KOPT-K1 (cell line): Measurements from ENCODE around the gene MRPL34.
"Not testable (repeated sequence)": the region's sequence is repeated elsewhere in the genome, so short reads cannot be mapped to it uniquely, and the experiment has no call there.

Experiments
- H3K27ac ChIP-seq: fragments of 200-600 bp; sonication (generic); 2 replicates; pipeline ENCODE4 v1.5.1; 2016; ENCODE audit warnings: antibody characterized with exemption, mild to moderate bottlenecking, low read depth, low read length; ENCODE audit not compliant: poor library complexity, severe bottlenecking
- H3K36me3 ChIP-seq: fragments of 200-600 bp; sonication (generic); 2 replicates; pipeline ENCODE4 v1.5.1; 2017; ENCODE audit warnings: antibody characterized with exemption, mild to moderate bottlenecking, low read length, moderate library complexity; ENCODE audit not compliant: insufficient read depth
- H3K9me3 ChIP-seq: fragments of 200-600 bp; sonication (generic); 2 replicates; pipeline ENCODE4 v1.5.1; 2017; ENCODE audit warnings: antibody characterized with exemption, low read length, mild to moderate bottlenecking; ENCODE audit not compliant: insufficient read depth, poor library complexity, severe bottlenecking

Gene MRPL34

DNA sequence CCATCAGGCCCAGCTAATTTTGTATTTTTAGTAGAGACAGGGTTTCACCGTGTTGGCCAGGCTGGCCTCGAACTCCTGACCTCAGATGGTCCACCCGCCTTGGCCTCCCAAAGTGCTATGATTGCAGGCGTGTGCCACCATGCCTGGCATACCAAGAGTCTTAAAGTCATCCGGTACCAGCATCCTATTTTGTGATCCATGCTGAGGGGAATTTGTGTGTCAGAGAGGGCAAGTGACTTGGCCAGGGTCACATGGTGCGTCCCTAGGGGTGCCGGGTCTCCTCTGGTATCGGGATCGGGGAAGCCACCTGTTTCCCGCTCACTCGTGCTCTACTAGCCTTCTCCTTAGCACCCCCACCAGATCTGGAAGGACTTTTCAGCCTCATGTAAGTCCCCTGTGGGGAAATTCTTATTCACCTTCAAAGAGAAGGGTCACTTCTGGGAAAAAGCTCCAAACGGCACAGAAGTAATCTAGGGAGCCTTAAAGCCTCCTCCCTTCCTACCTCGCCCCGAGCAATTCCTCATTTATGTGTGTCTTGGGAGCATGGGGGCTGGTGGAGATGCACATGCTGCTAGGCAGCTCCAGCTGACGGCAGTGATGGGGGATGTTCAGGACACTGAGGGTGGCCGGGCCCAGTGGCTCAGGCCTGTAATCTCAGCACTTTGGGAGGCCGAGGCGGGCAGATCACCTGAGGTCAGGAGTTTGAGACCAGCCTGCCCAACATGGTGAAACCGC lies 30.1 kb upstream of the MRPL34 start:
- H3K27ac ChIP-seq = no peak overlapping the region
- H3K9me3 ChIP-seq = no peaks in the 10 kb centered on the region
- H3K36me3 ChIP-seq = peaks cover 77% of the 10 kb centered on the region

DNA sequence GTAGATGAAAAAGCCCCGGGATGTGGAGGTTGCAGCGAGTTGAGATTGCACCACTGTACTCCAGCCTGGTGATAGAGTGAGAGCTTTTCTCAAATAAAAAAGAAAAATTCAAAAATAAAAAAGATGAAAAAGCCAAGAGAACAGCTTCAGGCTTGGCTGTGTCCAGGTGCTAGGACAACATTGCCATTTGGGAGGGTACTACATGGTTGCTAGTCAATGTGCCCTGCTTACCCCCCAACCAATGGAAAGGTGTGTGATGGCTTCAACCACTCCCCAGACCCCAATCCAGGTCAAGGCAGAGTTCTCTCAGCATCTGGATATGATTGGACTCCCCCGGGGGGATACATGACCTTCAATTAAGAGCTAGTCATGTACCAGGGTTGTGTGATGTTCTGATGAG lies 26.2 kb upstream of the MRPL34 start:
- H3K9me3 ChIP-seq = no peaks in the 10 kb centered on the region
- H3K36me3 ChIP-seq = peaks cover 61% of the 10 kb centered on the region
- no peak overlapping the region for H3K27ac ChIP-seq

DNA sequence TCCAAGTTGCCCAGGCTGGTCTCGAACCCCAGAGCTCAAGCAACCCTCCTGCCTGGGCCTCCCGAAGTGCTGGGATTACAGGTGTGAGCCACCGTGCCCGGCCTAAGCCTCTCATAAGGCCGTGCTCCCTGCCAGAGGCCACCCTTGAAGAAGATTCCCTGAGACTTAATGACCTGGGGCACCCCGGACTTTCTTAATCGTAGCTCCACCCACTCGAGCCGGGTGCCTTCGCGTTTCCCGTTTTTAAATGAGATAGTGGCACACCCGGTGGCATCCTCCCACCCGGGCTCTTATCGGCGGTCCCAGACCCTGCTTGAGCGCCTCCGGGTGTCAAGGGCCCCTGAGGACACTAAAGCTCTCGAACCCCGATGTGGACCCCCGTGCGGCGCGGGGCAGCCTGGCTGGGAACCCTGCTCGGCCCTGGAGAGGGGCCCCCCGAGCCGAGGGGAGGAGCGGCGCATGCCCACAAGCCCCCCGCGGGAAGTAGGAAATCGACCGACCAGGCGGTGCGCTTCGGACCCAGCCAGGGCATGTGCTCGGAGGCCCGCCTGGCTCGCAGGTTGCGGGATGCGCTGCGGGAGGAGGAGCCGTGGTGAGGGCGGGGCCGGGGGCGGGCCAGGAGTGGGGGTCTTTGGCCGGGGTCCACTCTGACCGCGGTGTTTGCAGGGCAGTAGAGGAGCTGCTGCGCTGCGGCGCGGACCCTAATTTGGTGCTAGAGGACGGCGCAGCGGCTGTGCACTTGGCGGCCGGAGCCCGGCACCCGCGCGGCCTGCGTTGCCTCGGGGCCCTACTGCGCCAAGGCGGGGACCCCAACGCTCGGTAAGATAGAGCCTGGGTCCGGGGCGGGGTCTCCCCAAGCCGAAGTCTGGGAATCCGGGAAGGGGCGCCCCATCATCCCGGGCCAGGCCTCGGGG lies 24.0 kb upstream of the MRPL34 start, which contains the start of gene ANKLE1:
ANKLE1 (plus strand) TSS at position 511 of the 914 bp plus-strand sequence; CDS start at position 531, 20 bp downstream.
- no peaks in the 10 kb centered on the region for H3K9me3 ChIP-seq
- peaks cover 60% of the 10 kb centered on the region for H3K36me3 ChIP-seq
- H3K27ac ChIP-seq = peak within 1 kb of the TSS; percentile 64

DNA sequence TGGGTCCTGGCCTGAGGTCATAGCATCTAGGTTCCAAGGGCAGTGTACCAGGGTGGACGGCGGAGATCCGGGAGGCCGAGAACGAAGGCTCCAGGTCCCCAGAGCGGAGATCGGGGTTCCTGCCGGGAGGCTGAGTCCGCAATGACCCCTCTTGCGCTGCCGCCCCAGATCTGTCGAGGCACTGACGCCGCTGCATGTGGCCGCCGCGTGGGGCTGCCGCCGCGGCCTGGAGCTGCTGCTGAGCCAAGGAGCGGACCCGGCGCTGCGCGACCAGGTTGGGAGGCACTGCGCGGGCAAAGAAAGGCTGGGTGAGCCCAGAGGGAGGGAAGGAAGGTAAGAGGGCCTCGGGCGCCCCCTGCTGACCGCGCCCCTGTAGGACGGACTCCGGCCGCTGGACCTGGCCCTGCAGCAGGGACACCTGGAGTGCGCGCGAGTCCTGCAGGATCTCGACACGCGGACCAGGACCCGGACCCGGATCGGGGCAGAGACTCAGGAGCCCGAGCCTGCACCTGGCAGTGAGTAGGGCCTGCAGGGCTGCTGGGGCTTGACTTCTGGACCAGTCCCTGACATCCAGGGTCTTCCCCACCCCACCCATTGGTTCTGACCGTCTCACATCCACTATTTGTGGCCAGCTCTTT lies 23.1 kb upstream of the MRPL34 start:
- Histone ChIP-seq H3K9me3 (no peaks in the 10 kb centered on the region), H3K36me3 (peaks cover 55% of the 10 kb centered on the region), H3K27ac (peak overlapping the region; percentile 64)

DNA sequence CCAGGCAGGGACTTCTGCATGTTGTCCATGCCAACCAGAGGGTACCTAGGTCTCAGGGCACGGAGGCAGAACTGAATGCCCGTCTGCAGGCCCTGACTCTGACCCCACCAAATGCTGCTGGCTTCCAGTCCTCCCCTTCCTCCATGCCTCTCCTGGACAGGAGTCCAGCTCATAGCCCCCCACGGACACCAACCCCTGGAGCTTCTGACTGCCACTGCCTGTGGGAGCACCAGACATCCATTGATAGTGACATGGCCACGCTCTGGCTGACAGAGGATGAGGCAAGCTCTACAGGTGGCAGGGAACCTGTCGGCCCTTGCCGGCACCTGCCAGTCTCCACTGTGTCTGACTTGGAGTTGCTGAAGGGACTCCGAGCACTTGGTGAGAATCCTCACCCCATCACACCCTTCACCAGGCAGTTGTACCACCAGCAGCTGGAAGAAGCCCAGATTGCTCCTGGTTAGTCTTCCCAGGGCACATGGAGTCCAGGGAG lies 22.1 kb upstream of the MRPL34 start:
- peaks cover 50% of the 10 kb centered on the region for H3K36me3 ChIP-seq
- no peaks in the 10 kb centered on the region for H3K9me3 ChIP-seq
- no peak overlapping the region for H3K27ac ChIP-seq

DNA sequence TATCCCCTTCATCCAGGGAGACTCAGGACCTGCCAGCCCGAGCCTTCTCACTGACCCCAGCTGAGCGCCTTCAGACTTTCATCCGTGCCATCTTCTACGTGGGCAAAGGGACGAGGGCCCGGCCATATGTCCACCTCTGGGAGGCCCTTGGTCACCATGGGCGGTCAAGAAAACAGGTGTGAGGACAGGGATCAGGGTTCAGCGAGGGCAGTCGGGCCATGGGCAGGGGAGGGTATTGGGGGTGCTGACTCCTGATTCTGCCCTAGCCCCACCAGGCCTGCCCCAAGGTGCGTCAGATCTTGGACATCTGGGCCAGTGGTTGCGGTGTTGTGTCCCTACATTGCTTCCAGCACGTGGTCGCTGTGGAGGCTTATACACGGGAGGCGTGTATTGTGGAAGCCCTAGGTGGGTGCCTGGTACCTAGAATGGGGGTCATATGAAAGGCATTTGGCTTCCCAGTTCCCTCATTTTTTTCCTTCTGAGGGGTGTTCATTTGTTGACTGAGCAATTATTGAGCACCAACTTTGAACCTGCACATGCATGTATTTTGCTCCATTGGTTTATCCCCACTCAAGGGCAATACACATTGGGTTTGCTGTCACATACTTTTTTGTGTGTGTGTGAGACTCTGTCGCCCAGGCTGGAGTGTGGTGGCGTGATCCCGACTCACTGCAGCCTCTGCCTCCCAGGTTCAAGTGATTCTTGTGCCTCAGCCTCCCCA lies 20.1 kb upstream of the MRPL34 start:
- Histone ChIP-seq H3K9me3 (no peaks in the 10 kb centered on the region), H3K27ac (no peak overlapping the region), H3K36me3 (peaks cover 42% of the 10 kb centered on the region)

DNA sequence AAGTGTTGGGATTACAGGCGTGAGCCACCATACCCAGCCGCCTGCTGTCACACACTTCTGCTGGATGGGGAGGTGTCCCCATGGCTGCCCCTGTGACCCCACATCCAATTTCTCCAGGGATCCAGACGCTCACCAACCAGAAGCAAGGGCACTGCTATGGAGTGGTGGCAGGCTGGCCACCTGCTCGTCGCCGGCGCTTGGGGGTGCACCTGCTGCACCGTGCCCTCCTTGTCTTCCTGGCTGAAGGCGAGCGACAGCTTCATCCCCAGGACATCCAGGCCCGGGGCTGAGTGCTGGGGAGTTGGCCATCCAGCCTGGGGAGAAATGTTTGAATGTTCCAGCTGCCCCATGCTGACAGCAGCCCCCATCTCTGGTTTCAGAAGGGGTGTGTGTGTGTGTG lies 19.4 kb upstream of the MRPL34 start:
- Histone ChIP-seq H3K36me3 (peaks cover 42% of the 10 kb centered on the region), H3K9me3 (no peaks in the 10 kb centered on the region), H3K27ac (no peak overlapping the region)

DNA sequence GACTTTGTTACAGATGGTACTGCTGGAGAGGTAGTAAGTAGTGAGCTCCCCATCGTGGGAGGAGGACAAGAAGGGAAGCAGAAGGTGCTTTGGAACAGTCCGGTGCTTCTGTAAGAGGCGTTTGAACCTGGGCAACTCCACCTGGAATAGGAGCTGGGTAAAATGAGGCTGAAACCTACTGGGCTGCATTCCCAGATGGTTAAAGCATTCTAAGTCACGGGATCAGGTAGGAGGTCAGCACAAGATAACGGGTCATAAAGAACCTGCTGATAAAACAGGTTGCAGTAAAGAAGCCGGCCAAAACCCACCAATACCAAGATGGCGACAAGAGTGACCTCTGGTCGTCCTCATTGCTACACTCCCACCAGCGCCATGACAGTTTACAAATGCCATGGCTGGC lies 18.9 kb upstream of the MRPL34 start:
- Histone ChIP-seq H3K27ac (no peak overlapping the region), H3K9me3 (no peaks in the 10 kb centered on the region), H3K36me3 (peaks cover 42% of the 10 kb centered on the region)

DNA sequence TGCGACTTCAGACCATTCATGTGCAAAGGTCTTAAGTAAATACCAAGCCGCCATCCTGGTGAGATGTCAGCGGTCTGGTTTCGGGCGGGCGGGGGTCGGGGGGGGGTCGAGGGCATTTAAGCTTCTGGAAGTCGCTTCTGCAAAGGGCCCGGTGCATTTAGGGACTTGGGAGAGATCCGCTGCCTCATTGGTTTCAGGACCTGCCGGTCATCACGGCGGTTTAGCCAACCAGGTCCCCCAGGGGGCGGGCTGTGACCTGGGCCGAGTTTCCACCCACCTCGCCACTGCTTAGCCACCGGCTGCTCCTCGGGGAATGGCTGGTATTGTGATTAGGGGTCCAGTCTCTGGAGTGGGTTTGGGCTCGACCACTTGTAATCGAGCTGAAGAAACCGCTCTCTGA lies 16.2 kb upstream of the MRPL34 start:
- Histone ChIP-seq H3K36me3 (peaks cover 25% of the 10 kb centered on the region), H3K9me3 (no peaks in the 10 kb centered on the region), H3K27ac (no peak overlapping the region)

DNA sequence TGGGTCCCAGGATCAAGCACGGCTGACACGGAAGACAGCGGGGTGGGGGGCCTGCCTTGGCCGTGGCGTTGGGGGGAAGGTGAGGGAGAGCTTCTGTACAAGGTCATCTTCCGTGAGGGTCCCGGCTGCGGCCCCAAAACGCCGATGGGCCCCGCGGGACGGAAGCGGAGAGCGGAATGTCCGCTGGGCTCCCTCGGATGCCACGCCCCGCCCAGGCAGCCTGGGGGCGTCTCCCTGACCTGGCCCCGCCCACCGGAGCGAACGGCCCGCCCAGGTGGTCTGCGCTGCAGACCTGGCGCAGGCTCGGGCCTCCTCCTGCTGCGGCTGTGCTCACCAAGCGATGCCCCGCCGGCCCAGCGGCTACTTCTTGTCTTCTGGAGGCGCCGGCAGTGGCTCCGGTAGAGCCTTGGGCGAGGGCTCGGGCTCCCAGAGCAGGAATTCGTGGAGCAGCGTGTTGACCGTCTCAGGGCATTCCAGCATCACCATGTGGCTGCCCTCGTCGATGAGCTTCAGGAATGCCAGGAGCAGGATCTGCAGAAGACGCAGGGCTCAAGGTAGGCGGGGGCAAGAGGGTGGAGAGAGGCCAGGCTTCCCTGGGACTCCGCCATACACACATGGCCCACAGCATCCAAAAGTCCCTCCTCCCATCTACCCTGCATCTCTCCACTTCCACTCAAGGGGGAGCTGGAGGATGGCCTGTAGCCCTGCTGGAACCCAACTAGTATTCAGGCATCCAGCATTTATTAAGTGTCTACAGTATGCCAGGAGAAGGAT lies 13.2 kb upstream of the MRPL34 start:
- H3K9me3 ChIP-seq = no peaks in the 10 kb centered on the region
- no peaks in the 10 kb centered on the region for H3K36me3 ChIP-seq
- peak overlapping the region; percentile 47 for H3K27ac ChIP-seq

DNA sequence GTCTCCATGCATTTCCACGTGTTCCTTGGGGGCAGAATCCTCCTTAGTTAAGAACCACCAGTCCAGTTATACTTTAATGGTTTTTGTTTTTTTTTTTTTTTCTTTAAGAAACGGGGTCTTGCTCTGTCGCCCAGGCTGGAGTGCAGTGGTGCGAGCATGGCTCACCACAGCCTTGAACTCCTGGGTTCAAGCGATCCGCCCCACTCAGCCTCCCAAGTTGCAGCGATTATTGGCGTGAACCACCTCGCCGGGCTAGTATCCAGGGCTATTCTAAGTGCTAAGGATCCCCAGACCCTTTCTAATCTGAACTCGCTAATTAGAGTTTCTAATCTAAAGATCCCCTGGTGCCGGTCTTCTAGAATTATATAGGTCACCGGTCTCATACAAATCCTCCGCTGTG lies 12.1 kb upstream of the MRPL34 start:
- Histone ChIP-seq H3K9me3 (peaks cover 11% of the 10 kb centered on the region), H3K36me3 (peaks cover 7% of the 10 kb centered on the region), H3K27ac (no peak overlapping the region)

DNA sequence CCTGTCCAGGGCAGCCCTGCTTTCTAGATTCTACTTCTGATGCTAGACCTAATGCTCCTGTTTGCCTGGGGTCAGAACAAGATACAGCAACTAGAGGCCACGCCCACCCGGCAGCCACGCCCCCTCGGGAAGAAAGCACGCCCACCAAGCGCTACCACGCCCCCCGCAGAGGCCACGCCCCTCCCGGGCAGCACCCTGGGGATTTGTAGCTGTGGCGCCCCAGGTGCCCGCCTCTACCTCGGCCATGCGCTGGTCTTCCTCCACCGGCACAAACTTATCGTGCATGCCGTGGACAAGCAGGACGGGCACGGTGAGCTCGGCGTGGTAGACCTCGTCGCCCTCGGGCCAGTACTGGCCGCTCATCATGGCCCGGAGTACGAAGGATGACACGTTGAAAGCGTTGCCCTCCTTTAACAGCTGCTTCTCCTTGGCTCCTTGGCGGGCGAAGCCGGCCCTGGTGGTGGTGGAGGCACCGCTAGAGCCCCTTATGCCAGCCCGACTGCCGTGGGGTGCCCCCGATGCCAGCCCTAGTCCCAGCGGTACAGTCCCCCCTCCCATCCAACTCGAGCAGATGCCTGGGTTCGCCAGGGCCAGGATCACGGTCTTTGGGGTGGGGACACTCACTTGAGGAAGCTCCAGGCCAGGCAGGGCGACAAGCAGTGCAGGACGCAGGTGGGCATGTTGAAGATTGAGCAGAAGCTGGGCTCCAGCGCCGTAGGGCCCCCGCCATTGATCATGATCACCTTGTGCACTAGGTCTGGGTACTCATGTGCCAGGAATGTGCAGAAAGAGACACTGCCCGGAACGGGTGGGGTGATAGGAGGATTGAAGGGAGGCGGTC lies 11.4 kb upstream of the MRPL34 start:
- Histone ChIP-seq H3K9me3 (peaks cover 12% of the 10 kb centered on the region), H3K36me3 (peaks cover 10% of the 10 kb centered on the region), H3K27ac (no peak overlapping the region)

DNA sequence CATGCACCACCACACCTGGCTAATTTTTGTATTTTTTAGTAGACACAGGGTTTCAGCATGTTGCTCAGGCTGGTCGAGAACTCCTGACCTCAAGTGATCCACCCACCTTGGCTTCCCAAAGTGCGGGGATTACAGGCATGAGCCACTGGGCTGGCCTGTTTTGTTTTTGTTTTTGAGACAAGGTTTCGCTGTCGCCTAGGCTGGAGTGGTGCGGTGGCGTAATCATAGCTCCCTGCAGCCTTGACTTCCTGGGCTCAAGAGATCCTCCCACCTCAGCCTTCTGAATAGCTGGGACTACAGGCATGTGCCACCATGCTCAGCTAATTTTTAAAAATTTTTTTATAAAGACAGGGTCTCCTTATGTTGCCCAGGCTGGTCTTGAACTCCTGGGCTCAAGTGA lies 10.1 kb upstream of the MRPL34 start:
- H3K9me3 ChIP-seq = peaks cover 12% of the 10 kb centered on the region
- not testable (repeated sequence) for H3K27ac ChIP-seq
- peaks cover 10% of the 10 kb centered on the region for H3K36me3 ChIP-seq
